Measurements from ENCODE around the gene NFIA.

The NFIA gene

DNA sequence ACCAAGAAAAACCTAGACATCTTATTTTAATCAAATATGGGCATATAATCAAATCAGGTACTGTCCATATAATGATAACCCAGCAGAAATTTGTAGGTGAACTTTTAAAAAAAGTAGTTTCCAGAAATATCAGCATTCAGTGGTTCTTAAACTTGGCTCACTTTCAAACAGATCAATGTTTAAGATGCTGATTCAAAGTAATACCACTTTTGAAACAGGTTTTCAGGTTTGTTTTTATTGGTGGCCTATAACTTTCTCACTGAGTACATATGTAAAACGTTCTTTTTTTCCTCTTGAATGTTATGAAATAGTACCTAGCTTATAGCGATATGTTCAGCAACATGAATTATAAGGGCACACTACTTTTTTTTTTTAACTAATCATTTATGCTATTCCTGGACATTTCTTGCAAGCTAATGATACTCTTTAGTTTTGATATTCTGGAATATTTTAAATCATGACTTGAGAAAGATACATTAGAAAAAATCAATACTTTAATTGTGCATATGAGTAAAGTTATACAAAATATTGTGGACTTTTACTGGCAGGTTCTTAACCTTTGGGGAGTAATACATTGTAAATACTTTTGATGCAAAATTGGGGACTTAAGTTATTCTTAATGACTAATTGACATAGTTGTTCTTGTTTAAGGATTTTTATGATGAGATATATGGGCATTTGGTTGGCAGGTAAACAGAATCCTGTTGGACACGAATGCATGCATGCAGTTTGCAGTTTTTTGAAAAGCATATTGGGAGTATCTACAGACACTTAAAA lies 3.0 kb downstream of the NFIA start:
- DNase-seq: no peak

GRCh38 chr1:61085983-61086644 lies 3.8 kb downstream of the NFIA start:
- no peak for DNase-seq

DNA sequence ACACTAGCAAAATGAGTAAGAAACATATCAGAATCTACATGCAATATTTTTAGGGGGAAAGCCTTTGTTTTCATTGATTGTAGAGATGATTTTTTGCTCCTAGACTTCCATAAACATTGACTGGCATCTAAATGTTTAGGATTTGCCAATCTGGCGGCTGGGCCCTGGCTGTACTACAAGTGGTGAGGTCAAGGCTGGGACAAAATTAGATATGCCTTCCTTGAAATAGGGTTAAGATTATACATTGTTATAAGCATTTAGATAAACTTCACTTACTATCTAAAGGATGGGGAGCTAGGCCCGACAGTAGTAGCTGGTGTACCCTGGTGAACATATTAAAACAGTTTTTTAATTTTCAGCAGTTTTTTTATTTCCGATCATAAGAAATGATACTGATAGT lies 5.2 kb downstream of the NFIA start:
- DNase-seq: no peak

DNA sequence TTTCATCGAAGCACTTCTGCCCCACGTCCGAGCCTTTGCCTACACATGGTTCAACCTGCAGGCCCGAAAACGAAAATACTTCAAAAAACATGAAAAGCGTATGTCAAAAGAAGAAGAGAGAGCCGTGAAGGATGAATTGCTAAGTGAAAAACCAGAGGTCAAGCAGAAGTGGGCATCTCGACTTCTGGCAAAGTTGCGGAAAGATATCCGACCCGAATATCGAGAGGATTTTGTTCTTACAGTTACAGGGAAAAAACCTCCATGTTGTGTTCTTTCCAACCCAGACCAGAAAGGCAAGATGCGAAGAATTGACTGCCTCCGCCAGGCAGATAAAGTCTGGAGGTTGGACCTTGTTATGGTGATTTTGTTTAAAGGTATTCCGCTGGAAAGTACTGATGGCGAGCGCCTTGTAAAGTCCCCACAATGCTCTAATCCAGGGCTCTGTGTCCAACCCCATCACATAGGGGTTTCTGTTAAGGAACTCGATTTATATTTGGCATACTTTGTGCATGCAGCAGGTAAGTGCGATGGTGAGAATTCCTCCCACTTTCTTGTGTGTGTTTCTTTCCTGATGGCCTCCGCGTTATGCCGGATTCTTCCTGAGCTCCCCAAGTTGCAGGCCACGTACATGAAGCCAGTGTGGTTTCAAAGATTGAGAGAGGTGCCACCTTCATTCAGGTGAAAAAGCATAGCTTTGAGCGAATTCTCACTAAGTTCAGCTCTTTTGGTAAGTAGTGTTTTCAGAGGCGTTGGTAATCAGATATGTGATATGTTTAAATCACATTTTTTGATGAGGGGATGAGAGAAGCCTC lies 6.0 kb downstream of the NFIA start:
- DNase-seq: no peak

DNA sequence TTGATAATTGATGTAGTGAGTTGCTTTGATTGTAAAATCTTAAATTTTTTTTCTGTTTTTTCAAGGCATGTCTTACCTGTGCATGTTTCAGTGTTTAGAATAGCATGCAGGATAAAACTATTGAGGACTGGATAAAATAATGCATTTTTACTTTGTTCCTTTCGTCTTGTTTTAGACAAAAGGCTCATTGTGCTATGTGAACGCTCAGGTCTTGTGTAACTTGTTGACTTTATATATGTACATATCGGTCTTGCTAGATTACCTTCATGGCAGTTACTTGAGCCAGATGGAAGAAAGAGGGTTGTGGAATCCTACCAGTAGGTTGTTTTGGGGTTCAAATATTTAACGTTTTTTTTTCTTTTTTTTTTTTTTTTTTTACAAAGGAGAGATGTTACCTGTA lies 7.0 kb downstream of the NFIA start:
- DNase-seq: no peak

- DNase-seq: no peak
Measured at GRCh38 chr1:61089741-61090140, 7.4 kb downstream of the NFIA start.

DNA sequence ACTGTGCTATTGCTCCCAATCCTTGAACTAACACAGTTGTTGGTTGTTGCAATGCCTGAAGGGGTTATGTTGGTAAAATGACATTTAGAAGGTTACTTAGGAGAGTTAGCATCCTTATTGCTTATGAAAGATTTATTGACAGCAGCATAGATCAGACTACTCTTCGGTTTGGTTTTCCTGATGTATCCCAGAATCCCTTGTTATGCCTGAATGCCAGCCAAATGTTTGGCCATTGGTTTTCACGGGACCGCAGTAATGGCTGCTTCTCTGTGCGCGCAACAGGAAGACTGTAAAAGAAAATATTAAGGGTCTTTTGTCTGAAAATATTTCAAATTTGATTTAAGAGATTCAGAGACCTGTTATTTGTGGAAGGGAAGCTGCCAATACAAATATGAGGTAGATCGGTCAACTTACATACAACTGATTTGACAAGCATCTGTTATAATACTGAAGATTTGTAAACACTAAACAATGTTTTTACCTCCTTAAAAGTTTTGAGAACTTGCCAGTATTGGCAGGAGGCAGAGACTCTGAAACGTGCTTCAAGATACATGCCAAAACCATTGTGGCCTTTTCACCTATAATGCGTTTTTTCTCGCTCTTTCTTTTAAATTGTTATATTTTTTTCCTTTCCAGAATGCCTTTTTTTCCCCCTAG lies 8.3 kb downstream of the NFIA start:
- DNase-seq: no peak

DNA sequence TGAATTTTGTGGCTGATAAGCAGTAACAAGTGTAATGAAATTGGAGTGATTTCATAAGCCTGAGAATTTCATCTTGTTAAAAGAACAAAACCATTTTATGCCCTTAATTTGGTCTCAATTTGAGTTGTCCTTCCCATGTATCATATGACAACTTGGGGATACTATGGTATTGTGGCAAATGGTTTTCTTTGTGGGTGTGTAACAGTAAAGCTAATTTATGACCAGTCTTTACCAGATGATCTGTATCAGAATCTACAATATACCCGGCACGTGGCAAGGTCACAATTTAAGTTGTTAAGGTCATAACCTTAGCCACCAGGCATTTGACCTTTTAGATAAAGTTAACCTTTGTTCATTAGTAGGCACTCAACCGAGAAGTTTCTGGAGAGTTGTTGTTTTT lies 9.1 kb downstream of the NFIA start:
- DNase-seq: no peak

DNA sequence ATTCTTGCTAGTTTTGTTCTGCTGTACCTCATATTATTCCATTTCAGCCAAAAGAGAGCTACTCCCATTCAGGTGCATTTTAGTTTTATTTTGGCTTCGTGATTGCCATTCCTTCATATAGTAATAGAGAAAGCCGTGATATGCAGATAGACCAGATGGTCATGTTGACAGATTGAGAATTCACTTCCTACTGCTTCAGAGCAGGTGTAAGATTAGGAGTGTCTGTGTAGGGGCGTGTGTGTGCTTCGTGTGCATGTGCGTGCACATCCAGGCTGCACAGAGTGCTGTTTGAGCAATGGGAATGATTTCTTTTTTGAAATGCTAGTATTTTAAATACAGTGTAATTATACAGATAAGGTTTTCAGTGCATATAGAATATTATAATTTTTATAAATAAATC lies 10.3 kb downstream of the NFIA start:
- DNase-seq: no peak

- DNase-seq: no peak
Measured at GRCh38 chr1:61093525-61094137, 11.3 kb downstream of the NFIA start.

DNA sequence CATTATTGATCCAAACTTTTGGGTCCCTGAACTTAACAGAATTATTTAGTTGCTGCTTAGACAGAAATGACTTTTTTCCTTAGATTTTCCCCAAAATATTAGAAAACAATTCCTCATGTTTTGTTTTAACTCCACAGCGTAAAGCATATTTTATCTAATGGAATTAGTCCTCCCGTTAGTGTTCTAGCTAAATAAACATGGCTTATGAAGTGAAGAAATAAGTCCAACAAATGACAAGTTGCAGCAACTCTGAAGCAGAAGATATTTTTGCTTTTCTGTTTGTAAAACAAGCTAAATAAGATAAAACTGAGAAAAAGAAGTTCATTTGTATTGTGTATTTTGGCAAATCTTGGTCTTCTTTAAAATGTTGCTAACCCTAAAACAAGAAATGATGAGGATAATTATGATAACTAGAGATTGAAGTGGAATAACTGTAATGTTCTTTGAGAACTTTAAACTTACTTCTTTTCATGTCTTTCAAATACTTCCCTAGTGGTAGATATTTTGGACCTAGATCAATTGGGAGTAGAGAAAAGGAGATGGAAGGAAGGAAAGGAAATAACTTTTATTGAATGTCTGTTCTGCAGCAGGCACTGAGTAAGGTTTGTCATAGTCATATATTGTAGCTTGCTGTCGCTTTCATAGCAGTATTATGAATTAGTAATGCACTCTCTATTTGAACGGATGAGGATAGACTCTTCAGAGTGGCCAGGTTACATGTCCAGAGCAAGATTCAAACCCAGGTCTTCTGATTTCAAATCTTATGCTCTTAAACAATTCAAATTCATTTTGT lies 12.5 kb downstream of the NFIA start:
- no peak for DNase-seq

- DNase-seq: no peak
Measured at GRCh38 chr1:61095470-61095812, 13.1 kb downstream of the NFIA start.

DNA sequence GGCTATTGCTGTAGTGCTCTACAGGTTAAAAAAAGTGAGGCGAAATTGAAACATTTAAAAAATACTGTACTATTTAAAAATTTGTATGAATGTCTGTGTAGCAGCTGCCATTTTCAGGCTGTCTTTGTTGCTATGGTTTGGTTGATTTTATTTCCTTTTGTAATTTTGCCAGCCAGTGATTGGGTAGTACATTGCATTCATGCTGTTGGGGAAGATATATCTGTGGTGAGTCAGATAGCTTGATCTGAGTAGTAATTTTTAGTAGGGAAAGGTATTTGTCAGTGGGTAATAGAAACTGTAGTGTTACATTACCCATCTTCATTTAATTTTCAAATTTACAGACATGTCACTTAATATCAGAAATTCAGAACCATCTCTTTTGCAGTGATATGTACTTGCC lies 15.0 kb downstream of the NFIA start:
- no peak for DNase-seq

GRCh38 chr1:61097722-61098121 lies 15.4 kb downstream of the NFIA start:
- no peak for DNase-seq

DNA sequence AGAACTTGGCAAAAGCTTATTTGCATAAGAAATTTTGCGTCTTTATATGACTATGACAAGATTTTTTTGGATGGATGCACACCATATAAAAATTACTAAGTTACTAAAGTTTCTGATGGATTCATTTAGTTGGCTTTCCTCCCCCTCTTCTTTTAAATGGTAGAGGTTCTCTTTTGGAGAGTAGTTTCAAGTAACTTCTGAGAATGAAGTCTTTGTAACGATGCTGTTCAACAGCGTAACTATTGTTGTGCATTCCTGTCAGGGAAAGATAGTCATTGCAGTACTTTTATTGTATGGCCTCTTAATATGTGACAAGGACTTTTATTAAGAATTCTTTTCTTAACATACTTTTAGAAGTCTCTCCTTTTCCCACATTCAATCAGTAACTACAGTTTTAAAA lies 16.0 kb downstream of the NFIA start:
- no peak for DNase-seq

DNA sequence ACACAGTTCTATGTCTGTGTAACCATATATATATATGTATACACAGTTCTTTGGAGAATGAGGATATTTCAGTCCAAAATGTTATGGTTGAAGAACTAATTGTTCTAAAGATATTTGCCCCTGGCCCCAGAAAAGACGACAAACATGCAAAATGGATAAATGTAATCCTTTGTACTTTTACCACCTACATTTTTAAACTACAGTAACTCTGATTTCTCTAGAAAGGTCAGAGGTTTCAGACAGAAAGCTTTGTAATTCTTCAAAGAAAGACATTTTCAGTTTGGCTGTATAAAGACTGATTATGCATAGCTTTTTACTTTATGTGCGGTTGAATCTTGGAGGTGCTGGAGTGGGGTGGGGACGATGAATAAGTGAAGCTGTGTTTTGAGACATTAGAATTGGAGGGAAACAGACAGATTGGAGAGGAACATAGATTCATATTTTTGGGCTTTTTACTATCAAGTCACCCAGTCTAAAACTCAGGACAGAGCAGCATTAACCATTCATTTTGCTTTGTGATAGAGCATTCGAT lies 16.6 kb downstream of the NFIA start:
- no peak for DNase-seq

DNA sequence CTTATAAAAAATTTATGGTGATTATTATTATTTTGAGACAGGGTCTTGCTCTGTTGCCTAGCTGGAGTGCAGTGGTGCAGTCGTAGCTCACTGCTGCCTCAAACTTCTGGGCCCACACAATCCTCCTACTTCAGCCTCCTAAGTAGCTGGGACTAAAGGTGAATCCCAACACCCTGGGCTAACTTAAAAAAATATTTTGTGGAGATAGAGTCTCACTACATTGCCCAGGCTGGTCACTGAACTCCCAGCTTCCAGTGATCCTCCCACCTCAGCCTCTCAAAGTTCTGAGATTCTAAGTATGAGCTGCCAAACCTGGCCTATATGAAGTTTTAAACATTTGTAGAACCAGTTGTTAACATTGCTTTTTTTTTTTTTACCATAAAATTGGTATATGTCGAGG lies 18.2 kb downstream of the NFIA start:
- no peak for DNase-seq

DNA sequence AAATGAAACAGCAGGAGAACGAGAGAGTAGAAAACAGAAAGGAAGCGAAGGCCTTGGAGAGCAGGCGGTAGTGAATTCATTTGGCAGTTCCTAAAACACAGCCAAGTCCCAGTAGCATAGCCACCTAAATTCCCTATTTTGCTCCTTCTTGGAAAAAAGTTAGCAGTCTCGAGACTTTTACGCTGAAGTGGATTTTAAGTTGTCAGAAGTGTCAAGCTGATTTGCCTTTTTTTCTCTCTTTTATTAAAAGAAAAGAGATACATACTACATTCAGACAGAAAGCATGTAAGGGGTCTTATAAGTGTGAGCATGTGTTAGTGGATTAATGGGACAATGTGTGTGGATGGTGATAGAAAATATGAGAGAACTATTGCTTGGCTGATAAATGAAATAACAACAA lies 19.2 kb downstream of the NFIA start:
- DNase-seq: no peak

DNA sequence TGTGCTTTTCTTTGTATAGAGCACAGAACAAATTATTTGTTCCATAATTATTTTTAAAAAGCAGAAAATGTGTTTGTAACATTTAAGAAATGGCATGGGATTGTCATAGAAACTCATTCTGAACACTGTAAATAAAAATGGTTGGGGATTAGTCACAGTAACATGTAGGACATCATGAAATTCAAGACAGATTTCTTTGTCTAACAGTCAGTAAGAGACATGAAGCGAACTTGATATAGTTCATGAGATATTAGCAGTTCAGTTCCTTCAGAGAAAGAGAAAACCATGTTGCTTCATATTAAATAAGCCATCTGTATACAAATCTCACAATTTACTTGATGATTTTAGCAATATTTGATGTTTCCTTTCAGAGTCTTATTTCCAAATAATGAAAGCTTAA lies 19.7 kb downstream of the NFIA start:
- DNase-seq: no peak

GRCh38 chr1:61102621-61103020 lies 20.3 kb downstream of the NFIA start:
- DNase-seq: no peak

DNA sequence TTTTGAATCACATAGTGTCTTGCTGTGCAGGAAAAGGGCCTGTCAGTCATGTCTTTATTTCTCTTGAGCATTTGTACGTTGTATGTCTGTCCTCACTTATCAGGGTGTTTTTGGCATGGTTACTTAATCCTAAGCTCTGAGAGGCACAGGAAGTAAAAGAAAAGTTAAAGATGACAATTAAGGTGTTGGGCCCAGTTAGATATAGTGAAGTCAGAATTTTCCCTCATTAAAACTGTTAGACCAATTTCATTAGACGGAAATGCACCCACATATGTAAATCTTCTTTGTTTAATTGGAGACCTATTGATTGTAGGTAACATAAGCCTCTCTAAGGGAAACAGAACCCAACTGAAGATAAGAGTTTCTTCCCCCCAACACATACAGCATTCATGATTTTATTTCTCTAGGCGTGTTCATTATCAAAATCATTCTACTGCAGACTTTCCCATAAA lies 21.9 kb downstream of the NFIA start:
- DNase-seq: no peak

- no peak for DNase-seq
Measured at GRCh38 chr1:61107638-61108037, 25.3 kb downstream of the NFIA start.
